GM12878 (cell line): ENCODE results near the gene LIMS3. TPM values are rescaled to one million over a fixed set of nuclear protein-coding genes. Genes with fewer than 3 reads are reported as not detected.
"Not testable (repeated sequence)": the region's sequence is repeated elsewhere in the genome, so short reads cannot be mapped to it uniquely, and the experiment has no call there.

Experiments
- ATAC-seq: fragments of 200-7000 bp; cut with Tn5 transposase; 3 replicates; pipeline ENCODE4 v1.9.1; 2020; ENCODE audit warnings: mild to moderate bottlenecking, moderate library complexity
- BruUV-seq: library from RNA; stranded (reverse); fragments of 400-500 nt; replicated peaks from 2 replicates; lab custom pipeline; 2021; lab: Mats Ljungman, UMichigan
- CTCF ChIA-PET: fragments of 300-600 bp; sonication (Branson Sonifier 250); formaldehyde crosslinking; extraction: SDS; loops from one replicate; lab custom pipeline; 2021; ENCODE audit warnings: inconsistent platforms; lab: Yijun Ruan, JAX
- POLR2A ChIA-PET: fragments of 350-600 bp; formaldehyde crosslinking; extraction: SDS; loops from one replicate; lab custom pipeline; 2021; ENCODE audit warnings: inconsistent platforms; lab: Charles Lee
- RAD21 ChIA-PET: fragments of 300-600 bp; sonication (Branson Sonifier 250); formaldehyde crosslinking; loops from one replicate; lab custom pipeline; 2023; ENCODE audit warnings: antibody characterized with exemption; ENCODE audit not compliant: unreplicated experiment; lab: Charles Lee
- SMC1A ChIA-PET: fragments of 300-600 bp; sonication (Branson Sonifier 250); formaldehyde crosslinking; loops from one replicate; lab custom pipeline; 2023; ENCODE audit not compliant: unreplicated experiment, uncharacterized antibody; lab: Charles Lee
- DNase-seq: peaks from one replicate; pipeline ENCODE4 v3.0.0-alpha.2; 2011; ENCODE audit warnings: low read depth, low spot score
- FAIRE-seq: peaks from 3 replicates; lab custom pipeline; 2011; peaks lifted over from hg19 to GRCh38; lab: Jason Lieb, UNC
- H2AFZ ChIP-seq: 2 replicates; pipeline ENCODE4 v1.6.0; 2011; ENCODE audit warnings: low read depth, low read length, control low read depth; ENCODE audit not compliant: control insufficient read depth
- H3K27ac ChIP-seq: 2 replicates; pipeline ENCODE4 v1.5.1; 2011; ENCODE audit warnings: control low read depth; ENCODE audit not compliant: control insufficient read depth, insufficient read depth
- H3K27me3 ChIP-seq, 2 experiments: replicated peaks in 1 of 2; 2 replicates each; pipeline versions ENCODE4 v1.6.0 to v1.6.1; 2011; ENCODE audit warnings: low read length in 1 of 2; ENCODE audit not compliant: control insufficient read depth in 2 of 2, insufficient read depth in 2 of 2
- H3K36me3 ChIP-seq, 2 experiments: 2 replicates each; pipeline ENCODE4 v1.5.1; 2011; ENCODE audit warnings: low read length in 1 of 2; ENCODE audit not compliant: control insufficient read depth in 2 of 2, insufficient read depth in 2 of 2
- H3K4me1 ChIP-seq: 2 replicates; pipeline ENCODE4 v1.6.1; 2011; ENCODE audit warnings: mild to moderate bottlenecking, low read length, moderate library complexity, mixed read lengths; ENCODE audit not compliant: control insufficient read depth, insufficient read depth
- H3K4me2 ChIP-seq: 2 replicates; pipeline ENCODE4 v1.6.0; 2011; ENCODE audit warnings: control low read depth; ENCODE audit not compliant: control insufficient read depth, insufficient read depth
- H3K4me3 ChIP-seq: fragments of 200-600 bp; sonication (generic); 2 replicates; pipeline ENCODE4 v1.5.1; 2016
- H3K79me2 ChIP-seq: 2 replicates; pipeline ENCODE4 v1.6.0; 2011; ENCODE audit warnings: low read length; ENCODE audit not compliant: control insufficient read depth, insufficient read depth
- H3K9ac ChIP-seq: 2 replicates; pipeline ENCODE4 v1.8.0; 2011; ENCODE audit warnings: low read length, control low read depth, mixed read lengths; ENCODE audit not compliant: control insufficient read depth, insufficient read depth
- H3K9me3 ChIP-seq: replicated peaks from 3 replicates; pipeline ENCODE4 v1.5.1; 2011; ENCODE audit warnings: mild to moderate bottlenecking, low read length; ENCODE audit not compliant: control insufficient read depth, insufficient read depth
- H4K20me1 ChIP-seq: 2 replicates; pipeline ENCODE4 v1.6.0; 2011; ENCODE audit not compliant: control insufficient read depth, insufficient read depth
- WGBS: methylation state at CpG from one replicate; pipeline ENCODE4 v1.1.6; 2016; ENCODE audit warnings: low lambda C conversion rate; ENCODE audit not compliant: insufficient replicate concordance, insufficient coverage; ENCODE audit errors: missing lambda C conversion rate; 5-methylcytosine and 5-hydroxymethylcytosine counted together
- in situ Hi-C: fragments of 300-500 bp; cut with MboI; formaldehyde crosslinking; loops from 9 replicates; pipeline ENCODE4 v1.14.3; 2018; ENCODE audit warnings: mixed read lengths
- intact Hi-C: fragments of 100-400 bp; cut with micrococcal nuclease; formaldehyde crosslinking; loops from one replicate; pipeline ENCODE4 v1.14.2; 2022; ENCODE audit not compliant: unreplicated experiment
- polyA plus RNA-seq, 11 experiments: library from polyadenylated mRNA; depleted of rRNA in 4 of 11; unstranded in 6 of 11; stranded (reverse) in 5 of 11; fragments of >200 nt; fragmentation: Nextera tagmentation in 4 of 11; fragmentation: Illumina TruSeq in 1 of 11; extraction: Ambion mirVana in 4 of 11; extraction: Trizol in 1 of 11; gene quantifications; 1 replicate in 1 of 11; 2 replicates in 10 of 11; pipeline versions ENCODE4 v1.2.1 to v1.2.3, GENCODE V29; 2011 to 2016; ENCODE audit warnings: inconsistent platforms in 2 of 11, missing spikeins in 2 of 11, low read depth in 1 of 11
- total RNA-seq, 4 experiments: library from RNA; depleted of rRNA in 3 of 4; stranded (reverse); fragments of >200 nt in 3 of 4; fragmentation: Illumina TruSeq in 1 of 4; extraction: Trizol in 1 of 4; gene quantifications; 2 replicates each; pipeline versions ENCODE4 v1.2.1 to v1.2.3, GENCODE V29; 2013 to 2021

Gene LIMS3
- total and polyA plus RNA-seq, 10 of the 15 experiments (the other 5 are each of a cell fraction or from before 2014, with no cell fraction given) = 0.11 to 1.9 (median 0.55) TPM

DNA sequence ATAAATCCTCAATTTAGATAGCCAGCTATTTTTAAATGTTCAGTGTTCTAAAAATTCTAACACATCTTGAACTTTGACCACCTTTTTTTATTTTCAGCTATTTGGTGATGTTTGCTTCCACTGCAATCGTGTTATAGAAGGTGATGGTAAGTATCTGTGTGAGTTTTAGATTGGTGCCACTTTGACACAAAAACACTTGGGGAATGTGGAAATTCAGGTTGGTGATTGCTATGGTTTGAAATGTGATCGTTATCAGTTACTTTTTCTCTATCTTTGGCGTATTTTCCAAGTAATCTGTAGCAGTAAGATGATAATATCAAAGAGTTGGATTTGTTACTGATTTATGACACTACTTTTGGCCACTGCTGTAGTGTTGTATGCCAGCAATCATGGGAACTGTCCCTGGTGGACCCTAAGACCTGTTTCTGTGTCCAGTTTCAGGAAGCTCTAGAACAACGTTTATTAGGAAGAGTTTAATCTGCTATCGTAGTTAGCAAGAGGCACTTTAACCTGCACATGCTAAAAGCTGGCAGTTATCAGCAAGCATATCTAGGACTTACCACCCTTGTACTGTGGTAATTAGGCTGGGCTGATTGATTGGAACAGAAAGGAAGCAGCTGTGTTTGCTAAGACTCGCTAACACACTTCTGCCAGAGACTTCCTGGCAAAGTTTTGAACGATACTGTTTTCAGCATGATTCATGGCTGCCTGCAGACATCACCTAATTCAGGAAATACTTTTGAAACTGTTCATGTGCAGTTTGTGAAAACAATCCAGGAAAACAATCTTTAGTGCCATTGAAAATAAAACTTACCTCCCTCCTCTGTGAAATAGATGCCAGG, 23.3 kb downstream of the LIMS3 start:
- POLR2A ChIA-PET, H3K9me3 ChIP-seq, ATAC-seq, H2AFZ ChIP-seq, H3K4me2 ChIP-seq, H3K4me3 ChIP-seq, H3K36me3 ChIP-seq, intact Hi-C loops, FAIRE-seq, H4K20me1 ChIP-seq, RAD21 ChIA-PET, DNase-seq, BruUV-seq, H3K9ac ChIP-seq, H3K27me3 ChIP-seq, H3K79me2 ChIP-seq, CTCF ChIA-PET, in situ Hi-C loops, SMC1A ChIA-PET, H3K27ac ChIP-seq, H3K4me1 ChIP-seq: not testable (repeated sequence)
- WGBS = no CpG with 5 or more reads among the region's 7 CpGs

DNA sequence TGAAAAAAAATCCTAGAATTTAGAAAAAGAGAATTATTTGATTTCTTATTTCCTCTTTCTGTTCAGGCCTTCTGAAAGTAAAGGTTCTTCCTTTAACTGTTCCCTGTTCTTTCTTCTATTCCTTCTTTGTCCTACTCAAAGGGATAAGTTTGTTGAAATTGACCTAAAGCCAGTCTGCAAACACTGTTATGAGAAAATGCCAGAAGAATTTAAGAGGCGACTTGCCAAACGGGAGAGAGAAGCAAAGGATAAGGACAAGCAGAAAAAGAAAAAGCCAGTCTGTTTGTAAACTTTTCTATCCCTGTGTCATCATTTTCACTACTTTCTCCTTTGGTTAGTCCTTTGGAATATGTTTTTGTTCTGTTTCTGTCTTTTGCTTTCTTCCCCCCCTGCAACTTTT, 26.0 kb downstream of the LIMS3 start:
- not testable (repeated sequence) for H4K20me1 ChIP-seq, FAIRE-seq

DNA sequence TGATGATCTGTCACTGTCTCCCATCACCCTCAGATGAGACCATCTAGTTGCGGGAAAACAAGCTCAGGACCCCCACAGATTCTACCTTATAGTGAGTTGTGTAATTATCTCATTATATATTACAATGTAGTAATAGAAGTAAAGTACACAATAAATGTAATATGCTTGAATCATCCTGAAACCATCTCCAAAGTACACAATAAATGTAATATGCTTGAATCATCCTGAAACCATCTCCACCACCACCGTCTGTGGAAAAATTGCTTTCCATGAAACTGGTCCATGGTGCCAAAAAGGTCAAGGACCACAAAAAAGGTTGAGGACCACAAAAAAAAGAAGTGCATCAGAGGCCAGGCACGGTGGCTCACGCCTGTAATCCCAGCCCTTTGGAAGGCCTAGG, 29.3 kb downstream of the LIMS3 start:
- SMC1A ChIA-PET, H3K4me3 ChIP-seq, in situ Hi-C loops, FAIRE-seq, ATAC-seq, DNase-seq, H3K4me2 ChIP-seq, intact Hi-C loops, H3K27me3 ChIP-seq, H3K36me3 ChIP-seq, BruUV-seq, POLR2A ChIA-PET, CTCF ChIA-PET, H2AFZ ChIP-seq, H3K27ac ChIP-seq, H3K9ac ChIP-seq, H3K9me3 ChIP-seq, RAD21 ChIA-PET, H4K20me1 ChIP-seq, H3K4me1 ChIP-seq, H3K79me2 ChIP-seq: not testable (repeated sequence)
- no CpG with 5 or more reads among the region's 4 CpGs for WGBS

More for the DNA sequence above, 26.0 kb downstream of the LIMS3 start:
- H3K4me2 ChIP-seq, H2AFZ ChIP-seq, DNase-seq, ATAC-seq, H3K27me3 ChIP-seq, H3K4me1 ChIP-seq, H3K27ac ChIP-seq, CTCF ChIA-PET, H3K4me3 ChIP-seq, H3K9me3 ChIP-seq, SMC1A ChIA-PET, intact Hi-C loops, H3K79me2 ChIP-seq, BruUV-seq, H3K36me3 ChIP-seq, RAD21 ChIA-PET, H3K9ac ChIP-seq, in situ Hi-C loops, POLR2A ChIA-PET: not testable (repeated sequence)
- no CpG with 5 or more reads among the region's 2 CpGs for WGBS

DNA sequence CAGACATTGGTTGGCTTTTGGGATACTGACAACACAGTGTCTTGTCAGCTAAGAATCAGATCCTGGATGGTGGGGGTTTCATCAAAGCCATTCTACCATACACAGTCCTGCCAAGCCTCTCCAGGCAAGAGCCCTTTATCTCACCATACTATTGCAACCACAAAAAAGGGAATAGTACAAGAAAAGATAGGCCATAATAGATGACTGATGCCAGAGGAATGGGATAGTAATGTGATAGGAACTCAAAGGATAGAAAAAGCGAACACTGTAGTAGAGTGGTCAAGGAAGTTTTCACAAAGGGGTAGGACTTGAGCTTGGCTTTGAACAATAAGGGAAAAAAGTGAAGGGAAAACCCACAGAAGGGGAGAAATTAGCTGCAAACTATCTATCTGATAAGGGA, 30.7 kb downstream of the LIMS3 start:
- ATAC-seq, RAD21 ChIA-PET, H3K4me2 ChIP-seq, H3K4me3 ChIP-seq, BruUV-seq, H3K79me2 ChIP-seq, H4K20me1 ChIP-seq, SMC1A ChIA-PET, intact Hi-C loops, POLR2A ChIA-PET, FAIRE-seq, H2AFZ ChIP-seq, in situ Hi-C loops, CTCF ChIA-PET, H3K9me3 ChIP-seq, H3K4me1 ChIP-seq, DNase-seq, H3K36me3 ChIP-seq, H3K9ac ChIP-seq, H3K27me3 ChIP-seq, H3K27ac ChIP-seq: not testable (repeated sequence)
- WGBS = no CpG with 5 or more reads among the region's 1 CpG
